Lower lobe of right lung (tissue), 2 donors: Measurements from ENCODE around the gene CACNA1C. TPM values are rescaled to one million over a fixed set of nuclear protein-coding genes. Genes with fewer than 3 reads are reported as not detected.

ENCODE experiments used
- ATAC-seq, 2 donors: fragments of 200-7000 bp; cut with Tn5 transposase; one replicate each; pipeline ENCODE4 v1.9.1; 2020 to 2022; ENCODE audit warnings: mild to moderate bottlenecking in 2 of 2, moderate library complexity in 2 of 2
- DNase-seq: peaks from one replicate; pipeline ENCODE4 v3.0.0-alpha.2; 2020
- H3K27ac ChIP-seq: fragments of 200-600 bp; one replicate; pipeline ENCODE4 v1.8.0; 2022
- H3K27me3 ChIP-seq: fragments of 200-600 bp; one replicate; pipeline ENCODE4 v1.8.0; 2022; ENCODE audit warnings: low read depth
- H3K36me3 ChIP-seq: fragments of 200-600 bp; one replicate; pipeline ENCODE4 v1.8.0; 2022; ENCODE audit warnings: mild to moderate bottlenecking
- H3K4me1 ChIP-seq: fragments of 200-600 bp; one replicate; pipeline ENCODE4 v1.8.0; 2022
- H3K4me3 ChIP-seq: fragments of 200-600 bp; one replicate; pipeline ENCODE4 v1.8.0; 2022; ENCODE audit warnings: mild to moderate bottlenecking
- H3K9me3 ChIP-seq: fragments of 200-600 bp; one replicate; pipeline ENCODE4 v1.8.0; 2022
- intact Hi-C: fragments of 100-400 bp; cut with DNase I; formaldehyde crosslinking; loops from one replicate; pipeline ENCODE4 v1.11.0; 2022
- total RNA-seq: library from RNA; stranded (reverse); fragmentation: NEBNext Ultra II Directional; extraction: Animal tissue kit (Norgen Biotek cat#: 25700); gene quantifications from one replicate; pipeline ENCODE4 v1.2.1, GENCODE V29; 2021
- TF ChIP-seq, protein P1 (sequence below): fragments of 200-600 bp; IDR thresholded peaks from one replicate; pipeline ENCODE4 v1.8.0; 2022; ENCODE audit warnings: antibody characterized with exemption, mild to moderate bottlenecking
- donor health status: DM: no; HTN: yes; CAD: no; lungs with severe emphysema.

Gene CACNA1C
- total RNA-seq, 1 donor from 2014 or later: 8.4 TPM

DNA sequence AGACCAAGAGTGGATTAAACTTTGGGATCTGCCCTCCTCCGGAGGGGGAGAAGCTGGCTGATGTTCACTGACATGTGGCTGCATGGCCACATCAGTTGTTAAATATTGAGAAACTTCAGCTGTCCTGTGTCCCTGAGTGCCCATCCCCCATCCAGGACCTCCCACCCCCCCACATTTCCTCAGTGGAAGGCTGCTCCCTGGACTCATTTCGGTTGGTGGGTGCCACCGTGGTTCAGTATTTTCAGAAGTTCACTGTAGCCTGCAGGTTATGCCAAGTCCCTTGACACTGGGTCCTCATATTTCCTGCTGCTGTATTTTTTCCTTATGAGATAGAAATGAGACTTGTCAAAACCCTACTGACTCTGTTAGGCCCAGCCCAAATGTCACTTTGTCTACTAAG lies 302.4 kb downstream of the CACNA1C start:
- DNase-seq (no peak), ATAC-seq (no peak)
- no peaks in the 10 kb centered on the region for H3K36me3 ChIP-seq
- peaks cover 16% of the 10 kb centered on the region for H3K4me1 ChIP-seq
- no peak overlapping the region for H3K4me3 ChIP-seq
- H3K27ac ChIP-seq: no peak overlapping the region
- TF ChIP-seq, protein P1, sequence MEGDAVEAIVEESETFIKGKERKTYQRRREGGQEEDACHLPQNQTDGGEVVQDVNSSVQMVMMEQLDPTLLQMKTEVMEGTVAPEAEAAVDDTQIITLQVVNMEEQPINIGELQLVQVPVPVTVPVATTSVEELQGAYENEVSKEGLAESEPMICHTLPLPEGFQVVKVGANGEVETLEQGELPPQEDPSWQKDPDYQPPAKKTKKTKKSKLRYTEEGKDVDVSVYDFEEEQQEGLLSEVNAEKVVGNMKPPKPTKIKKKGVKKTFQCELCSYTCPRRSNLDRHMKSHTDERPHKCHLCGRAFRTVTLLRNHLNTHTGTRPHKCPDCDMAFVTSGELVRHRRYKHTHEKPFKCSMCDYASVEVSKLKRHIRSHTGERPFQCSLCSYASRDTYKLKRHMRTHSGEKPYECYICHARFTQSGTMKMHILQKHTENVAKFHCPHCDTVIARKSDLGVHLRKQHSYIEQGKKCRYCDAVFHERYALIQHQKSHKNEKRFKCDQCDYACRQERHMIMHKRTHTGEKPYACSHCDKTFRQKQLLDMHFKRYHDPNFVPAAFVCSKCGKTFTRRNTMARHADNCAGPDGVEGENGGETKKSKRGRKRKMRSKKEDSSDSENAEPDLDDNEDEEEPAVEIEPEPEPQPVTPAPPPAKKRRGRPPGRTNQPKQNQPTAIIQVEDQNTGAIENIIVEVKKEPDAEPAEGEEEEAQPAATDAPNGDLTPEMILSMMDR: no peak
- no peaks in the 10 kb centered on the region for H3K9me3 ChIP-seq
- peaks cover 4% of the 10 kb centered on the region for H3K27me3 ChIP-seq
- intact Hi-C loops: no loop called here

GRCh38 chr12:2355604-2356003 lies 302.8 kb downstream of the CACNA1C start:
- Histone ChIP-seq H3K4me1 (peaks cover 16% of the 10 kb centered on the region), H3K27ac (no peak overlapping the region), H3K9me3 (no peaks in the 10 kb centered on the region), H3K36me3 (no peaks in the 10 kb centered on the region), H3K27me3 (peaks cover 4% of the 10 kb centered on the region), H3K4me3 (no peak overlapping the region)
- ATAC-seq (no peak), DNase-seq (no peak)
- intact Hi-C loops: no loop called here
- TF ChIP-seq, protein P1: no peak

GRCh38 chr12:2356601-2357125 lies 303.9 kb downstream of the CACNA1C start:
- Histone ChIP-seq H3K4me1 (peaks cover 16% of the 10 kb centered on the region), H3K4me3 (no peak overlapping the region), H3K27me3 (peaks cover 4% of the 10 kb centered on the region), H3K27ac (no peak overlapping the region), H3K9me3 (no peaks in the 10 kb centered on the region), H3K36me3 (no peaks in the 10 kb centered on the region)
- intact Hi-C loops: no loop called here
- ATAC-seq: no peak
- DNase-seq: no peak
- TF ChIP-seq, protein P1: no peak

GRCh38 chr12:2358986-2359658 lies 306.3 kb downstream of the CACNA1C start:
- H3K4me3 ChIP-seq: no peak overlapping the region
- no peak for DNase-seq
- H3K27ac ChIP-seq: no peak overlapping the region
- H3K27me3 ChIP-seq: no peaks in the 10 kb centered on the region
- TF ChIP-seq, protein P1: no peak
- no peaks in the 10 kb centered on the region for H3K9me3 ChIP-seq
- H3K4me1 ChIP-seq: peaks cover 16% of the 10 kb centered on the region
- intact Hi-C loops: no loop called here
- no peaks in the 10 kb centered on the region for H3K36me3 ChIP-seq
- ATAC-seq: peak; percentile 64 to 68

- Histone ChIP-seq H3K36me3 (no peaks in the 10 kb centered on the region), H3K27me3 (no peaks in the 10 kb centered on the region), H3K27ac (no peak overlapping the region), H3K9me3 (no peaks in the 10 kb centered on the region), H3K4me3 (no peak overlapping the region), H3K4me1 (peaks cover 16% of the 10 kb centered on the region)
- TF ChIP-seq, protein P1: no peak
- ATAC-seq: no peak
- no peak for DNase-seq
- intact Hi-C loops: no loop called here
Observed at GRCh38 chr12:2359725-2360629, 307.2 kb downstream of the CACNA1C start.
